ENCODE measurements around the gene MAD1L1.
"Not testable (repeated sequence)": the region's sequence is repeated elsewhere in the genome, so short reads cannot be mapped to it uniquely, and the experiment has no call there.

The MAD1L1 gene

DNA sequence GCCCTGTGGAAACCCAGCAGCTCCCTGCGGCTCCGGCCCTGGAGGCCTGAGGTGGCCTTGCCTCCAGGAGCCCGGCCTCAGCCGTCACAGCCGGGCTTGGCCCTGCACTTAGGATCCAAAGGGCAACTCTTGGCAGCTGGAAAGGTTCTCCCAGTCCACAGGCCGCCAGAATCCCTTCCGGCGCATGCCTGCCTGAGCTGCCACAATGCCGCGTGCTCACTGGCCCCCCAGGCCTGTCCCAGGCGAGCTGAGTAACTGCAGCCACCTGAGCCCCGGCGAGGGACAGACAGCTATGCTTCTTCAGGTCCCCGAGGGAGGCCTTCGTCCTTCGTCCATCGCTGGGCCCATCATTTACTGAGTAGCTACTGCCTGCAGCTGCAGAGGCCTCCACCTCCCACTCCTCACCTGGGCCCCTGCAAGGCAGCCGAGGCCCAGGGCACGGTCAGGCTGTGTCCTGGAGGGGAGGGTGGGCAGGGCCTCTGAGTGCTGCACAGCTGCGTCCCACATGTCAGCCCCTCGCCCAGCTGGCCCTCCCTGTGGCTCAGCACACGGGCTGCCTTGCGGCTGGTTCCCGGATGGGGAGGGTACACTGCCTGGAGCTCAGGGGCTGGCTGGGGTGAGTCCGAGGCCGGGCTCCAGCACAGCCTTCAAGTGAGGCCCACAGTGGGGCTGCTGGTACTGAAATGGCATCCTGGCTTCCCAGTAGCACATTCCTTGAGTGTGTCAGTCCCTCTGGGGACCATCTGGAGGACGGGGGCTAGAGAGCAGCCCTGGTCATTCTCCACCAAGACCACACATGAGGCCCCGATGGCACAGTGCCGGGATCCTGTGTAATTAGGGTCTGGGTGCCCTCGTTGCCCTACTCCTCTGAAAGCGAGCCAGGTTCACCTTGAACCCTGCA is 390.2 kb downstream of the MAD1L1 start:
- no peak for FAIRE-seq

DNA sequence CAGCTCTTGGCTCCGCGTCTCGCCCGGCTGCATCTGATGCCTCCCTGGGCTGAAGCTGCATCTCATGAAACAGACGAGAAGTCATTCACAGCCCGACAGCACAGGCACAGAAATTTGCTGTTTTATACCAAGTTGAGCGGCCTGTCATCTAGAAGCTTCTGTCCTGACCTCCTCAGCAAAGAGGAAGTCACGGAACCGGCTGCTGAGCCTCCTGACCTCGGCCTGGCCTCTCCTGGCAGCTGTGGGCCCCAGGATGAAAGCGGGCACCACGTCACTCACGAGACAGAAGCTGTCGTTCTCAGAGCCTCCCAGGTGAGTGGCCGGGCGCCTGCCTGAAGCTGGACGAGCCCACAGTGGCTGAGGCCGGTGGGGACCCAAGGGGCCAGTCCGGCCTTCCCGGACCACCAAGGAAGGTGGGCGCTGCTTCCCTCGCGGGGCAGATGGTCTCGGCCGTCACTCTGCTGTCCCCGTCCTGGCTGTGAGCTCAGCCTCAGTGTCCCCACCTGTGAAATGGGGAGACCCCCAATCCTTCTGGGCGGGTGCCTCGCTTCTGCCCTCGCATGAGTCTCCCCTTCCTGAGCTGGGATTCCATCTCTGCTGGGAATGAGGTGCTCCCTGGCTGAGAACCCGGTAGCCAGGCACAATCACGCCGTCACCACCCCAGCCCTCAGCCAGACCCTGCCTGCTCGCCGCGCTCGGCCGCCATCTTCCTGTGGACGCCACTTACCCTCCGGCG is 391.3 kb downstream of the MAD1L1 start:
- FAIRE-seq = not testable (repeated sequence)

DNA sequence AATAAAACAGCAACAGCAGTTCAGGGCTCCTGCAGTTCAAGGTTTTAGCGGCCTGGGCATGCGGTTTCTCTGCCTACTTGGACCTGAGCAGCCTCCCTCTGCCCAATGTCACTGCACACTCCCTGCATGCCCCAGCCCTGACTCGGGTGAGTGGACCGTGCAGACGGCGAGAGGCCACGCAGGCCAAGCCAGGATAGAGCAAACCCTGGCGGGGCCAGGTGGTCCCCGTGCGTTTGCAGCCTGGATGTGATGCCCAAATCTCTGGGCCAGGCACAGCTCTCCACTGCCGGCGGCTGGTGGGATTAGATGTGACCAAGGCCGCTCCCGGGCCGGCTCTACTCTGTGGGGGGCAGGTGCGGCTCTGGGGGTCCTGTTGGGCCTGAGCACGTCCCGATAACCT is 392.0 kb downstream of the MAD1L1 start:
- not testable (repeated sequence) for FAIRE-seq

DNA sequence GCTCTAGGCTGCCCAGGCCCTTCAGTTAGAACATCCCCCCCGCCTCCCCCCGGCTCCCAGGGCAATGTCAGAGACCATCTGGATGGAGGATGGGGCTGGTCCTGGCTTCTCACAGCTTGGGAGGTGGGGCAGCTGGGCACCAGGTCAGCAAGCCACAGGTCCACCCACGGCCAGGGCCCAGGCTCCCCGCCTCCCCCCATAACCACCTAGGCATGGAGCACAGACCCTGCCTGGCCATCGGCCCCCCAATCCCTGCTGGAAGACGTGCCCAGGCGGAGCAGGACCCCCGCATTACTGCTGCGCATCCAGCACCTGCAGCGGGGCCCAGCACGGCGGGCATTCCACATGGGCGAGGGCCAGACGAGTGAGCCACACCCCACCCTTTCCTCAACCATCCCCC is 393.0 kb downstream of the MAD1L1 start:
- FAIRE-seq = no peak

DNA sequence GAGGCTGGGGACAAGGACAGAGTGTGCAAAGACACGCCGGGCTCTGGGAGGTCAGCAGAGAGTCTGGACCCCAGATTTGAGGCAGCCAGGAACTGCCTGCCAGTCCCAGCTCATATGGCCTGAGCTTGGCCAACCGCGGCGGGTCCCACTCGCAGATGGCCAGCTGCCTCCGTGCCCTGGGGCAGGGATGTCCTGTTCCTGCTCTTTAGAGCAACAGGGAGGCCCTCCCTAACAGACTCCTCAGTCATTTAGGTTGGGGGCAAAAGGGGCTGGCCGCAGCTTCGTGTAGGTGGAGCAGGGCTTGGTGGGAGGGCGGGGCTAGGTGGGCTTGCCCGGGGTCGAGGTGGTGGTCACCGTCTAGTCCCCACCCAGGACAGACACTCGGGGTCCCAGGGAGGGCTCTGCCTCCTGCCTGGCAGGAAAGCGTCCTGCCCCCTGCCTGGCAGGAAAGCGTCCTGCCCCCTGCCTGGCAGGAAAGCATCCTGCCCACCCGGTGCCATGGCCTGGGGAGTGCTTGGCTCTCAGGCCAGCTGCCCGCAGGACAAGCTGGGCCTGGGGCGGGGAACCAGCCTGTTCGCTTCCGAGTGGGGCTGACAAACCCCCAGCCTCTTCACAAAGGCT is 393.7 kb downstream of the MAD1L1 start:
- FAIRE-seq = not testable (repeated sequence)

DNA sequence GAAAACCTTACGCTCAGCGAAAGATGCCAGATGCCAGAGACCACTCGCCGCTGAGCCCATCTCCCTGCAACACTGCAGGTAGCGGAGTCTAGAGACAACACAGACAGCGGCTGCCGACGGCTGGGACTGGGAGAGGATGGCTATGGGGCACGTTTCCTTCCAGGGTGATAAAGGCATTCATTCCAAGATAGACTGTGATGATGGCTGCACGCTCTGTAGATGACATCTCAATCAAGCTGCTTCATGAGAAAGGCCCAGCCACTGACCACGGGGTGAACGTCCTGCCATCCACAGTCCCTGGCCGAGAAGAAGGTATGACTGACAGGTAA is 394.2 kb downstream of the MAD1L1 start:
- FAIRE-seq = not testable (repeated sequence)

DNA sequence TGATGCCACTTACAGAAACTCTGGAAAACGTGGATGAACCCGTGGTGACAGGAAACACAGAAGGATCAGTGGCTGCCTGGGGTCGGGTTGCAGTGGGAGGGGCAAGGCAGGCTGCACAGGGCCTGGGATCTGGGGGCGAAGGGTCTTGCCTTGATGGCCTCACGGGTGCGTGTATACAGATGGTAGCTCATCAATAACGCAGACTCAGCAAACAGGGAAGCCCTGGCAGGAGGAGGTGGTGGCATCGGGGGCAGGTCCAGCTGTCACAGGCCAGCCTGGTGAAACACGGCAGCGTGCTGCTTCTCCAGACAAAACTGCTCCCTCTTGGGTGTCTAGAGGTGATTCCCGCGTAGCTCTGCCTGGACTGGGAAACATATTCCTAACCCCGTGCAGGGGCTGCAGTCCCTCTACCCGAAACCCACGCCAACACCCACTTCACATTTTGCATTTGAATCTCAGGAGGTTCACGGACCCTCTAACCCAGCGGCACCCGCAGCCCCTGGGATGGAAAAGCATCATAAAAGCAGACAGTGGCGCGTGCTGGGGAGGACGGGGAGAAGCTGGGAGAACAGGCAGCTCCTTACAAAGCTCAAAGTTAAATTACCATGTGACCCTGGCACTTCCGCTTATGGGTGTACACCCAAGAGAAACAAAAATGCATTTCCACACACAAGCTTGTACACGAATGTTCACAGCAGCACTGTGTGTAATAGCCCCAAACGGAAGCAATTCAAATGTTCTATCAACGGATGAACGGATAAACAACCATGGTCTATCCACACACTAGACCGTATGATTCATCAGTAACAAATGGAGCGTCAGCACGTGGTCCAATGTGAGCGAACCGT is 394.8 kb downstream of the MAD1L1 start:
- not testable (repeated sequence) for FAIRE-seq

DNA sequence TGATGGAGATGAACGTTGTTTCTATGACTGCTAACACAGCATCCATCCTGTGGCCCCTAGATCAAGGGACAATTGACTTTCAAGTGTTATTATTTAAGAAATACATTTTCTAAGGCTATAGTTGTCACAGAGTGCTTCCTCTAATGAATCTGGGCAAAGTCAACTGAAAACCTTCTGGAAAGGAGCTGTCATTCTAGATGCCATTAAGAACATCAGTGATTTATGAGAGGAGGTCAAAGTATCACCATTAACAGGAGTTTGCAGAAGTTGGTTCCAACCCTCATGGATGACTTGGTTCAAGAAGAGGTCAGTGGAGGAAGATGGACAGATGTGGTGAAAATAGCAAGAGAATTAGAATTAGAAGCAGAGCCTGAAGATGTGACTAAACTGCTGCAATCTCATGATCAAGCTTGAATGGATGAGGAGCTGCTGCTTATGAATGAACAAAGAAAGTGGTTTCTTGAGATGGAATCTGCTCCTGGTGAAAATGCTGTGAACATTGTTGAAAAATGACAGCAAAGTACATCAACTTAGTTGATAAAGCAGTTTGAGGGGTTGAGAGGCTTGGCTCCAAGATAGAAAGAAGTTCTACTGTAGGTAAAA is 400.7 kb downstream of the MAD1L1 start:
- not testable (repeated sequence) for FAIRE-seq

DNA sequence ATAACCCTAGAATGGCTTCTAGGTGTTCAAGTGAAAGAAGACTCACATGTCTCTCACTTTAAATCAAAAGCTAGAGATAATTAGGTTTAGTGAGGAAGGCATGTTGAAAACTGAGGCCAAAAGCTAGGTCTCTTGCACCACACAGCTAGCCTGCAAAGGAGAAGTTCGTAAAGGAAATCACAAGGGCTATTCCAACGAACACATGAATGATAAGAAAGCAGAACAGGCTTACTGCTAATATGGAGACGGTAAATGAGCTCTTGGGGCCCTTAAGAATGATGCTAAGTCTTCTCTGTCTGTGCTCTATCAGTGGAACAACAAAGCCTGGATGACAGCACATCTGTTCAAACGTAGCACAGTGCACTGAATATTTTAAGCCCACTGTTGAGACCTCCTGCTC is 401.3 kb downstream of the MAD1L1 start:
- FAIRE-seq = not testable (repeated sequence)

DNA sequence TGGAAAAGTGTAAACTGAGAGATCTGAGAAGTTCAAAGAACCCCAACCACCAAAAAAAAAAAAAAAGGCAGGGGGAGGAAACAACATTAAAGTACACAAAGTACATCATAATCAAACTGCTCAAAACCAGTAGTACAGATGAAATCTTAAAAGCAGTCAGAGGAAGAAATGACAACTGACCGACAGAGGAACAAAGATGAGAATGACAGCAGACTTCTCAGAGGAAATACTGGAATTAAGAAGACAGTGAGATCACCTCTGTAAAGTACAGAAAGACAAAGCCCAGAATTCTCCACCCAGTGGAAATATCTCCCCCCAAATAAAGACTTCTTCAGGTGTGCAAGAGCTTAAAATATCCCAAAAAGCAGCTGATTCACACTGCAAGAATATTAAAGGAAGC is 403.1 kb downstream of the MAD1L1 start:
- FAIRE-seq = not testable (repeated sequence)

DNA sequence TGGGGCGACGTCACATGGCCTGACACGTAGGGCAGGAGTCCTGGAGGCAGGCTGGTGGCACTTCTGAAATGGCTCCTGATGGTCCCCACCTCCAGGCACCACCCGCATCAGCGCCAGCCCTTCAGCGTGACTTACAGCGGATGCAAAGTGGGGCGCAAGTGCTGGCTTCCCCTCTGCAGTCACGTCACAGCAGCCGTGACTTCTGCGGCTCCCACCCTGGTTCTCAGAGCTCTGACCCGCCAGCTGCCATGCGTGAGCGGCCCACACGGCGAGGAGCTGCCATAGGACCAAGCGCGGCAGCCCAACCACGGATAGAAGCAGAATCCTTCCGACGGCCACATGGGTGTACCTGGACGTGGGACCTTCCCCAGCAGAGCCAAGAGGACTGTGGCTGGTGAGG is 403.6 kb downstream of the MAD1L1 start:
- FAIRE-seq = no peak

DNA sequence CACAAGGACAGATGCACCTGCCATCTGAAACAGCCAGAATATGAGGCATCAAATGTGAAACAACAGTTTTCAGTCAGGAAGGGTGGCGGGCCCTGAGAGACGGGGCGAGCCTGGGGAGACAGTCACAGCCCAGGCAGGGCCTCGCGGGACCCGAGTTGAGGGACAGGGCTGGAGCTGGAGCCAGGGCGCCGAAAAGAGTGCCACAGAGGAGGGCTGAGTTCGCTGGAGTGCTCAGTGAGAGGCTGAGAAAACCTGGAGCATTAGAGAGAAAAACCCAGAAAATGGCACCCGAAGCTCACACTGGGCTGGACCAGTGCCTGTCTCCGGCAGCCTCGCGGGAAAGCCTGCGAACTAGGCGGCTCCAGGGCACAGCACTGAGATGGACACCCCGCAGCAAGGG is 404.6 kb downstream of the MAD1L1 start:
- not testable (repeated sequence) for FAIRE-seq

DNA sequence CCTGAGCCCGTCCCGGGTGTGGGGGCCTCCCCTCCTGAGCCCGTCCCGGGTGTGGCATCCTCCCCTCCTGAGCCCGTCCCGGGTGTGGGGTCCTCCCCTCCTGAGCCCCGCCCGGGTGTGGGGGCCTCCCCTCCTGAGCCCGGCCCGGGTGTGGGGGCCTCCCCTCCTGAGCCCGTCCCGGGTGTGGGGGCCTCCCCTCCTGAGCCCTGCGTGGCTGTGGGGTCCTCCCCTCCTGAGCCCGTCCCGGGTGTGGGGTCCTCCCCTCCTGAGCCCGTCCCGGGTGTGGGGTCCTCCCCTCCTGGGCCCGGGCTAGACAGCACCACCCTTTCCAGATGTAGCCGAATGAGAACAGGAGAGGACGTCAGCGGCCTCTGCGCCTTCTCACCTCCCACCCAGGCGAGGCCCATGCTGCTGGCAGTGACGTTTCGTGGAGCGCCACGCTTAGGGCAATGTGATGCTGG is 405.2 kb downstream of the MAD1L1 start:
- FAIRE-seq = not testable (repeated sequence)

DNA sequence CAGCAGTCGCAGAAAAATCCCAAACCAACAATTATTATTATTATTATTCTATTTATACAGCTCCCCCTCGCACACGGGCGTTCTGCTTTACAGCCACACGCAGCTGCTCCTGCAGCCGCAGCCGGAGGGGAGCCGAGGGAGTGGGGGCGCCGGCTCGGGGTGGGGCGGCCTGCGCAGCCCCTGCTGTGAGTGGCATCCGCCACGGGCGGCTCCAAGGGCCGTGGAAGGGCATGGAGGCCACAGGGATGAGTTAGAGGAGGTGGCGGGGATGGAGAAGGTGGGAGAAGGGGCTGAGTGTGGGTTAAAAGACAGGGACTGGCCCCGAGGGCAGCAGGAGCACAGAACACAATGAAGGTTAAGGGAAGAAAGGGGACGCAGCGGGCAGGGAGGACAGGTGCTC is 405.8 kb downstream of the MAD1L1 start:
- not testable (repeated sequence) for FAIRE-seq

DNA sequence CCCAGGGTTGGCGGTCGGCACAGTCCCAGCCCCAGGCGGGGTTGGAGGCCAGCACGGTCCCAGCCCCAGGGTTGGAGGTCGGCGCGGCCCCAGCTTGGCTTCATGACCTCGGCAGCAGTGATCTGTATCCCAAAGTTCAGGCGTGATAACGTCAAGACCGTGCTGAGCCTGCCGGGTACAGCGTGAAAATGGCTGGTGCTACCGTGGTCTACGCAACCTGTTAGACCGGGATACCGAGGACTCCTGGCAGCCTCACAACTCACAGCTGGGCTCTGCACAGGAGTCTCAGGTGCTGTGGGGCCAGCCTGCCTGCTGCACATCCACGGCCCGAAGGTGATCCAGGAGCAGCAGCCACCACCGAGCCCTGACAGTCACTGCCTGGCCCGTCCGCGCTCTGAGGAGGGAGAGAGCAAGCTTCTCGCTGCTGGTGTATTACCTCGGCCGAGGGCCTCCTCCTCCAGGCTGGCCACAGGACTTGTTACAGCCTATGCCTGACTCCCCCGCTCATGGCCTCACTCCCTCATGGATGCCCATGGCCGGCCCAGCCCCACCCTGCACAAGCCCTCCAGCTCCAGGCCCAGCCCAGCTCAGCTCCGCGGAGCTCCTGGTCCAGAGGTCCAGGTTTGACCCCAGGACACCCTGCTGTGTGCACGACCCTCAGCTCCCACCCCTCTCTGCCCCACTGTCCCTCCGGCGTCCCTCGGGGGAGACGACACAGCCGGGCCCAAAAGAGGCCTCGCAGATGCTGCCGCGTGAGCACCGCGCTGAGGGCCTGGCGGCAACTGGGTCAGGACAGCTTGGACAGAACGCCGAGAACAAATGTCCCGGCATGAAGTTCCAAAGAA is 406.6 kb downstream of the MAD1L1 start:
- no peak for FAIRE-seq

DNA sequence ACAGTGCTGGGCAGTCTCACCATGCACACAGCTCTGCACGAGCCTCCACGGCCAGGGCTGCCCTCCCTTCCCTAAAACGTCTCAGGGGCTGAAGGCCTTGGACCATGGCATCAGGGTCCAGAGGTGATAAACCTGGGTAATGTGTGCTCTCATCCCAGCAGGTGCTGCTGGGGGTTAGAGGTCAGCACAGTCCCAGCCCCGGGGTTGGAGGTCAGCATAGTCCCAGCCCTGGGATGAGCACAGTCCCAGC is 407.2 kb downstream of the MAD1L1 start:
- not testable (repeated sequence) for FAIRE-seq

DNA sequence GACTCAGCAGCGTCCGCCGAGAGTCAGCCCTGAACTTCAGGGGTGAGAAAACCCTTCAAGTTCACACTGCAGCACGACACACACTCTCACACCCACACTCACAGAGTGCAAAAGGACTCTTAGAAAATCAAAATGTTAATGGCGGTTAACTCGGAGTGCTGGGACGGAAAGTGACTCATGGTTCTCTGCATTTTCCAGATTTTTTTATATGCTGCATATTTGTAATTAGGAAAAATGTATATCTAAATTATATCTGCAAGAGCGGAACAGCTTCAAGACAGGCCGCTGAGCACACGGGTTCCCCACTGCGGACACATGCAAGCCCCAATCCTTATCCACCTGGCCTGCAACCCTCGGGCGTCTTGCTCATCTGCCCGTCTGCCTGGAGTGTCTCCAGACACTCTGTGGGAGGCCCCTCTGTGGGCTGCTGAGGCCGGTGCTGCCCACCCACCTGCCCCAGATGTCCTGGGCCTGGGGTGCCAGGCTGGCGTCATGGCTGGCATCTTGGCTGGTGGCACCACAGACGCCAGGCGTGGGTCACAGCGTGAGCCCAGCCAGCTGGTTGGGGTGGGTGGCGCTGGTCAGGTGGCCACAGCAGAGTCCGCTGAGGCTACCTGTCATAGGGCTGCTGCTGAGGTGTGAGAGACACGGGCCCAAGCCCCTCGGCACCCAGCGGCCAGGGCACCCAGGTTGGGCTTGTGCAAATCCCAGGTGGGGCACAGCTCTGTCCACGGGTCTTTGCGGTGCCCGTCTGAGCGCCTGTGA is 407.7 kb downstream of the MAD1L1 start:
- FAIRE-seq = not testable (repeated sequence)

DNA sequence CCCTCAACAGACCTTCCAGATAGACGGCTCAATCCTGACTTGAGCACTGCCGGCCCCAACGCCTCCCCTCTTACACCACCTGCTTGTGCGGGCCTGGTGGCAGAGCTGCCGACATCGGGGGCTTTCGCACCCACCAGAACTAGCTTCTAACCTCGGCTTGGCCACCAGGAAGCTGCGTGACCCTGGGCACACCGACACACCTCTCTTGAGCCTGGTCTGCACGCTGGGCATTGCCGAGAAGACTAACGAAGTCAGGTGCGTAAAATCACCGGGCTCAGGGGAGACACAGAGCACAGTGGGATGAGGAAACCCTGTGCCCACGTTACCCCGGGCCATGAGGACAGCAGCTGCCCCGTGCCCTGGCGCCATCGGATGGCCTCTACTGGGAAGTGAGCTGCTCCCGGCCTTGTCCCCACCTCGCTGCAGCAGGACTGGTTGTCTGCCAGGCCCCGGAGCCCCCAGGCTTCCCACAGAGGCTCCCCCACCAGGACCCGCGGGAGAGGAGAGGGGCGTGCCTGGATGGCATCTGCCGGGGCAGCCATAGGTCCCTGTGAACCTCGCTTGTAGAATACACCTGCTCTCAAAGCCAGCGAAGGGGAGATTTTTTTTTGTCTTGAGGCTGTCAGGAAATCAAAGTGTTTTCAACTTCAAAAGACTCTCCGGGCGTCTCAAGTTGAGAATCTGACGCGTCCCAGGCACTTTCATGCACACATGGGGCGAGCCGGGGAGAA is 408.4 kb downstream of the MAD1L1 start:
- FAIRE-seq = not testable (repeated sequence)

DNA sequence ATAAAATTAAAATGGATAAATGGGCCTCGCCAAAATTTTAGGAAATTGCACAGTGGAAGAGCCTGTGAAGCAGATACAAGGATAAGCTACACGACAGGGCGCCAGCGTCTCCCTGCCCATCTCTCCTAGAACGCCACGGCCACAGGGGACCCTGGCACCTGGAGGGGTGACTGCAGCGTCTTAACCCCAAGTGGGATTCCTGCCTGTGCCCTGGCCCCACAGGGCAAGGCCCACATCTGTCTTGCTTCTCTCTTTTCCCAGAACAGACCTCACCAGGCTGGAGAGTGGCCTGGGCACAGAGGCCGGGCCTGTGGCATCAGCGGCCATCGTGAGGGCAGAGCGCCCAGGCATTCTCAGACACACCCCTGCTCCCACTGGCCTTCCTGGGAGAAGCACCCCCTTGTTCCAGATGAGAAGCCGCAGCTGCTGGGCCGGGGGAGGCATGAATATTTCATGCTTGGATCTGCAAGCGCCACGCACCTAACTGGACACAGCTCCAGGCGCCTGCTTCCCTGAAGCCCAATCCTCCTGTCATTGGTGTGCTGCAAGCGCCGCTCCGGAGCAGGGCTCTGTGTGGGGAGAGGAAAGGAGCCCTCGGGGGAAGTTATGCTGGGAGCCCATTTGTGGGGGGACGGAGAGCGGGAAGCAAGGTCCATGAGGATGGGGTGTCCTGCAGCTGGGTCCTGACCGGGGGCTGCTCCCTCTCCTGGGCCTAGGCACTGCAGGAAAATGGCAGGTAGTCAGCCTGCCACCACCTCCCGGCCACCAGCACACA is 409.2 kb downstream of the MAD1L1 start:
- no peak for FAIRE-seq

Data from TTC549 (cell line).